Smooth muscle cell (in vitro differentiated cells): ENCODE data around the gene SLC9A9. TPM values are rescaled to one million over a fixed set of nuclear protein-coding genes. Genes with fewer than 3 reads are reported as not detected.

ENCODE experiments used
- DNase-seq: peaks from one replicate; lab custom pipeline; 2025; ENCODE audit not compliant: unreplicated experiment; lab: John Stamatoyannopoulos, UW
- H2AFZ ChIP-seq: fragments of 200-600 bp; sonication (generic); 2 replicates; pipeline ENCODE4 v1.6.0; 2016; ENCODE audit warnings: antibody characterized with exemption, low read depth, mild to moderate bottlenecking
- H3F3A ChIP-seq: fragments of 200-600 bp; sonication (generic); 2 replicates; pipeline ENCODE4 v1.6.0; 2017; ENCODE audit warnings: antibody characterized with exemption, low read depth
- H3K27ac ChIP-seq: fragments of 200-600 bp; sonication (generic); 2 replicates; pipeline ENCODE4 v1.5.1; 2016; ENCODE audit warnings: low read depth, mild to moderate bottlenecking
- H3K27me3 ChIP-seq: fragments of 200-600 bp; sonication (generic); 2 replicates; pipeline ENCODE4 v1.6.1; 2016; ENCODE audit warnings: low read depth, mild to moderate bottlenecking
- H3K36me3 ChIP-seq: fragments of 200-600 bp; sonication (generic); 2 replicates; pipeline ENCODE4 v1.5.1; 2016; ENCODE audit warnings: low read depth
- H3K4me1 ChIP-seq: fragments of 200-600 bp; sonication (generic); 2 replicates; pipeline ENCODE4 v1.5.1; 2016; ENCODE audit warnings: low read depth
- H3K4me2 ChIP-seq: fragments of 200-600 bp; sonication (generic); 2 replicates; pipeline ENCODE4 v1.6.0; 2016; ENCODE audit warnings: mild to moderate bottlenecking
- H3K4me3 ChIP-seq: fragments of 200-600 bp; sonication (generic); 2 replicates; pipeline ENCODE4 v1.5.1; 2016; ENCODE audit warnings: mild to moderate bottlenecking
- H3K79me2 ChIP-seq: fragments of 200-600 bp; sonication (generic); 2 replicates; pipeline ENCODE4 v1.6.0; 2016; ENCODE audit warnings: low read depth, mild to moderate bottlenecking
- H3K9ac ChIP-seq: fragments of 200-600 bp; sonication (generic); 2 replicates; pipeline ENCODE4 v1.6.0; 2016; ENCODE audit warnings: low read depth
- H3K9me3 ChIP-seq: fragments of 200-600 bp; sonication (generic); replicated peaks from 2 replicates; pipeline ENCODE4 v1.5.1; 2016; ENCODE audit warnings: low read depth
- H4K20me1 ChIP-seq: fragments of 200-600 bp; sonication (generic); 2 replicates; pipeline ENCODE4 v1.6.0; 2016; ENCODE audit warnings: low read depth
- CTCF ChIP-seq: fragments of 200-600 bp; sonication (generic); IDR thresholded peaks from 2 replicates; pipeline ENCODE4 v1.5.1; 2017; ENCODE audit warnings: borderline replicate concordance, mild to moderate bottlenecking, antibody characterized with exemption; ENCODE audit not compliant: insufficient read depth, poor library complexity, severe bottlenecking
- WGBS: methylation state at CpG from one replicate; pipeline ENCODE4 v1.1.7; 2016; ENCODE audit warnings: low lambda C conversion rate; 5-methylcytosine and 5-hydroxymethylcytosine counted together
- polyA plus RNA-seq: library from polyadenylated mRNA; unstranded; fragments of >200 nt; fragmentation: Nextera tagmentation; extraction: Ambion mirVana; gene quantifications from 2 replicates; pipeline ENCODE4 v1.2.1, GENCODE V29; 2016
- total RNA-seq: library from RNA; depleted of rRNA; stranded (reverse); fragments of >200 nt; gene quantifications from 2 replicates; pipeline ENCODE4 v1.2.3, GENCODE V29; 2014

SLC9A9 gene
- total and polyA plus RNA-seq, 2 experiments from 2014 or later = 4.0 to 8.9 TPM

GRCh38 chr3:143237077-143237627 is 611.1 kb downstream of the SLC9A9 start:
- Histone ChIP-seq H3K4me3 (no peak overlapping the region), H3K36me3 (no peaks in the 10 kb centered on the region), H3K4me2 (no peak overlapping the region), H3K9ac (no peak overlapping the region), H3K4me1 (peaks cover 14% of the 10 kb centered on the region), H3K27ac (no peak overlapping the region), H3K9me3 (no peaks in the 10 kb centered on the region), H2AFZ (no peak overlapping the region), H3F3A (no peaks in the 10 kb centered on the region), H3K27me3 (no peaks in the 10 kb centered on the region), H3K79me2 (no peaks in the 10 kb centered on the region), H4K20me1 (no peaks in the 10 kb centered on the region)
- WGBS = 82% methylated on average over 8 of the region's 8 CpGs
- TF ChIP-seq CTCF = no peak
- no peak for DNase-seq

GRCh38 chr3:143236226-143236964 is 611.9 kb downstream of the SLC9A9 start:
- DNase-seq = no peak
- no peaks in the 10 kb centered on the region for H3K79me2 ChIP-seq
- no peak for TF ChIP-seq CTCF
- H3K4me2 ChIP-seq = no peak overlapping the region
- 93% methylated on average over 11 of the region's 11 CpGs for WGBS
- H3K27me3 ChIP-seq = no peaks in the 10 kb centered on the region
- H3K9ac ChIP-seq = no peak overlapping the region
- H3F3A ChIP-seq = no peaks in the 10 kb centered on the region
- no peak overlapping the region for H2AFZ ChIP-seq
- no peak overlapping the region for H3K27ac ChIP-seq
- H3K36me3 ChIP-seq = no peaks in the 10 kb centered on the region
- H3K4me3 ChIP-seq = no peak overlapping the region
- no peaks in the 10 kb centered on the region for H3K9me3 ChIP-seq
- peaks cover 14% of the 10 kb centered on the region for H3K4me1 ChIP-seq
- no peaks in the 10 kb centered on the region for H4K20me1 ChIP-seq

GRCh38 chr3:143235614-143236204 is 612.6 kb downstream of the SLC9A9 start:
- Histone ChIP-seq H2AFZ (no peak overlapping the region), H3K79me2 (no peaks in the 10 kb centered on the region), H3K27me3 (no peaks in the 10 kb centered on the region), H4K20me1 (no peaks in the 10 kb centered on the region), H3K4me3 (no peak overlapping the region), H3K4me1 (peaks cover 14% of the 10 kb centered on the region), H3K4me2 (no peak overlapping the region), H3K9ac (no peak overlapping the region), H3F3A (no peaks in the 10 kb centered on the region), H3K36me3 (no peaks in the 10 kb centered on the region), H3K27ac (no peak overlapping the region), H3K9me3 (no peaks in the 10 kb centered on the region)
- WGBS = 87% methylated on average over 3 of the region's 3 CpGs
- no peak for DNase-seq
- TF ChIP-seq CTCF = no peak
